ENCODE measurements around the gene ZBTB34.

GRCh38 chr9:126926364-126926763 lies 65.9 kb downstream of the ZBTB34 start:
- TF ChIP-seq CTCF (IDR thresholded peaks at IDR 0.05), result no peak
- no peak for TF ChIP-seq EZH2phosphoT487 (IDR thresholded peaks at IDR 0.05)
- no peak for TF ChIP-seq EZH2 (IDR thresholded peaks at IDR 0.05)

All from neural progenitor cell (in vitro differentiated cells).